ENCODE results near the gene PHF19. TPM values are rescaled to one million over a fixed set of nuclear protein-coding genes. Genes with fewer than 3 reads are reported as not detected.
A peak's percentile ranks its signal among the peaks of the same experiment; 100 is the strongest.

The PHF19 gene
- polyA plus RNA-seq, 2 of the 4 experiments (the other 2 are of a cell fraction): 50.7 to 102 TPM

GRCh38 chr9:120914953-120915352 lies 38.0 kb upstream of the PHF19 start:
- Histone ChIP-seq H3K27ac (no peak overlapping the region), H3K9me3 (no peaks in the 10 kb centered on the region), H3K4me1 (no peaks in the 10 kb centered on the region; the same call in 2 of the 3 replicates), H3K4me3 (no peak overlapping the region), H3K4me2 (no peak overlapping the region)
- 65% methylated on average over 6 of the region's 6 CpGs for WGBS (ENCODE audit: missing lambda C conversion rate)
- FAIRE-seq (no peak), DNase-seq (ENCODE audit: low read depth in 1 of 2, low spot score in 1 of 2) (no peak), ATAC-seq (peak in 1 of 2 experiments; percentile 36; a peak in 2 of 6 replicates)
- ChIA-PET CTCF (interaction anchor here (0.6 to 2.3 kb wide), 3 partner anchors 11 to 23 kb away, joined by 3 to 10 read pairs (median 4); partner anchors contain the start of gene TRAF1), POLR2A (no interaction called here)
- TF ChIP-seq EHF (CRISPR knock-in tag; IDR thresholded peaks at IDR 0.05): no peak
- TF ChIP-seq USF2 (IDR thresholded peaks at IDR 0.05): no peak
- TF ChIP-seq GATA3 (IDR thresholded peaks at IDR 0.05; ENCODE audit: borderline replicate concordance): no peak
- no peak for TF ChIP-seq MYC (IDR thresholded peaks at IDR 0.05; ENCODE audit: borderline replicate concordance, low read length)
- TF ChIP-seq FOSB (CRISPR knock-in tag; IDR thresholded peaks at IDR 0.05): no peak
- no peak for TF ChIP-seq CEBPB (IDR thresholded peaks at IDR 0.05)

GRCh38 chr9:120914396-120914795 lies 37.4 kb upstream of the PHF19 start:
- CTCF ChIA-PET: no interaction called here
- WGBS (ENCODE audit: missing lambda C conversion rate): 50% methylated on average over 3 of the region's 3 CpGs
- ATAC-seq: no peak
- Histone ChIP-seq H3K4me2 (no peak overlapping the region), H3K4me1 (no peaks in the 10 kb centered on the region; the same call in 2 of the 3 replicates), H3K27ac (no peak overlapping the region), H3K4me3 (no peak overlapping the region), H3K9me3 (no peaks in the 10 kb centered on the region)
- FAIRE-seq: no peak
- no peak for TF ChIP-seq HES2 (IDR thresholded peaks at IDR 0.05)
- no peak for TF ChIP-seq PHF8 (IDR thresholded peaks at IDR 0.05; ENCODE audit: borderline replicate concordance, low read depth)
- no peak for TF ChIP-seq RFX5 (IDR thresholded peaks at IDR 0.05)
- no peak for TF ChIP-seq CBX8 (IDR thresholded peaks at IDR 0.05)
- TF ChIP-seq KDM1A (IDR thresholded peaks at IDR 0.05; ENCODE audit: low read depth): no peak
- TF ChIP-seq EHF (CRISPR knock-in tag; IDR thresholded peaks at IDR 0.05): no peak
- TF ChIP-seq FOSL2 (IDR thresholded peaks at IDR 0.05): no peak
- TF ChIP-seq FOSL2 (CRISPR knock-in tag; IDR thresholded peaks at IDR 0.05): no peak
- TF ChIP-seq SMC3 (IDR thresholded peaks at IDR 0.05): no peak
- TF ChIP-seq ZFP36 (IDR thresholded peaks at IDR 0.05; ENCODE audit: borderline replicate concordance, partially characterized antibody): no peak
- no peak for TF ChIP-seq FOXS1 (CRISPR knock-in tag; IDR thresholded peaks at IDR 0.05)
- no peak for TF ChIP-seq HOXB13 (CRISPR knock-in tag; IDR thresholded peaks at IDR 0.05; ENCODE audit: low read depth)
- no peak for TF ChIP-seq FOSB (CRISPR knock-in tag; IDR thresholded peaks at IDR 0.05)
- TF ChIP-seq TP53 (CRISPR knock-in tag; IDR thresholded peaks at IDR 0.05): no peak
- no peak for TF ChIP-seq NPAS2 (CRISPR knock-in tag; IDR thresholded peaks at IDR 0.05; ENCODE audit: borderline replicate concordance)
- no peak for TF ChIP-seq USF2 (IDR thresholded peaks at IDR 0.05)
- TF ChIP-seq E2F6 (IDR thresholded peaks at IDR 0.05; ENCODE audit: borderline replicate concordance, low read depth): no peak
- TF ChIP-seq MAFK (IDR thresholded peaks at IDR 0.05; ENCODE audit: partially characterized antibody): no peak
- no peak for TF ChIP-seq MAX (IDR thresholded peaks at IDR 0.05)
- no peak for DNase-seq (ENCODE audit: low read depth in 1 of 2, low spot score in 1 of 2)
- POLR2A ChIA-PET: no interaction called here
